K562 (cell line): ENCODE data around the gene PCED1B.

Experiments
- FOS ChIP-seq: IDR thresholded peaks from 3 replicates; pipeline ENCODE4 v1.6.1; 2011; ENCODE audit not compliant: insufficient read length; ENCODE audit errors: extremely low read depth
- NFRKB ChIP-seq: fragments of 450-650 bp; IDR thresholded peaks from 2 replicates; pipeline ENCODE4 v1.6.1; 2016; ENCODE audit warnings: low read depth
- POLR2A ChIP-seq: fragments of 450-650 bp; conservative IDR thresholded peaks from 2 replicates; pipeline ENCODE4 v1.6.1; 2016
- ZNF274 ChIP-seq: IDR thresholded peaks from 2 replicates; pipeline ENCODE4 v1.6.1; 2011; ENCODE audit warnings: low read depth, mild to moderate bottlenecking, low read length, moderate library complexity, borderline replicate concordance
- TF ChIP-seq, protein P1 (sequence below): sonication (generic); formaldehyde crosslinking; IDR thresholded peaks from 2 replicates; pipeline ENCODE4 v1.8.0; 2022; ENCODE audit warnings: missing genetic modification reagents, mild to moderate bottlenecking, borderline replicate concordance
- TF ChIP-seq, protein P2 (sequence below), 2 experiments: fragments of 450-650 bp; formaldehyde crosslinking in 1 of 2; IDR thresholded peaks; 2 replicates each; pipeline versions ENCODE4 v1.4.0 to v1.6.1; 2014 to 2020; ENCODE audit warnings: mild to moderate bottlenecking in 2 of 2, borderline replicate concordance in 1 of 2, low read depth in 1 of 2

DNA sequence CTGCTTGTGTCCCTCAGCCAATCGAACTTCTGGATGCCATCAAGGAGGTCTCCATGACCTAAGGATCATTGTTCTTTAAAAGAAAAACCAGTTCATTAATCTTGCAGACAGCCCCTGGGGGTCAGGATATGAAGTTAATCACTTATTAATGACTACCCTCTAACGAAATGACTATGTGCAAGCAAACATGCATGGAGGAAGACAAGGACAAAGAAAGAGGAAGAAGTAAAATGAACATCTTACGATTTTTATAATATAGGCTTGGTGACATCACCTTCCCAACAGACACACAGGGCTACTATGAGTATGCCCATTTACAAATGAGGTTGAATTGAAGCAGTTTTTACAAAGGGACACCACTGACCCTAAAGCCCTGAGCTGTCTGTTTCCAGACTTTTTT is 111.5 kb downstream of the PCED1B start:
- TF ChIP-seq FOS (no peak), ZNF274 (no peak), NFRKB (no peak), POLR2A (no peak)
- TF ChIP-seq, protein P1, sequence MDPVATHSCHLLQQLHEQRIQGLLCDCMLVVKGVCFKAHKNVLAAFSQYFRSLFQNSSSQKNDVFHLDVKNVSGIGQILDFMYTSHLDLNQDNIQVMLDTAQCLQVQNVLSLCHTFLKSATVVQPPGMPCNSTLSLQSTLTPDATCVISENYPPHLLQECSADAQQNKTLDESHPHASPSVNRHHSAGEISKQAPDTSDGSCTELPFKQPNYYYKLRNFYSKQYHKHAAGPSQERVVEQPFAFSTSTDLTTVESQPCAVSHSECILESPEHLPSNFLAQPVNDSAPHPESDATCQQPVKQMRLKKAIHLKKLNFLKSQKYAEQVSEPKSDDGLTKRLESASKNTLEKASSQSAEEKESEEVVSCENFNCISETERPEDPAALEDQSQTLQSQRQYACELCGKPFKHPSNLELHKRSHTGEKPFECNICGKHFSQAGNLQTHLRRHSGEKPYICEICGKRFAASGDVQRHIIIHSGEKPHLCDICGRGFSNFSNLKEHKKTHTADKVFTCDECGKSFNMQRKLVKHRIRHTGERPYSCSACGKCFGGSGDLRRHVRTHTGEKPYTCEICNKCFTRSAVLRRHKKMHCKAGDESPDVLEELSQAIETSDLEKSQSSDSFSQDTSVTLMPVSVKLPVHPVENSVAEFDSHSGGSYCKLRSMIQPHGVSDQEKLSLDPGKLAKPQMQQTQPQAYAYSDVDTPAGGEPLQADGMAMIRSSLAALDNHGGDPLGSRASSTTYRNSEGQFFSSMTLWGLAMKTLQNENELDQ (CRISPR knock-in tag) = no peak
- TF ChIP-seq, protein P2, sequence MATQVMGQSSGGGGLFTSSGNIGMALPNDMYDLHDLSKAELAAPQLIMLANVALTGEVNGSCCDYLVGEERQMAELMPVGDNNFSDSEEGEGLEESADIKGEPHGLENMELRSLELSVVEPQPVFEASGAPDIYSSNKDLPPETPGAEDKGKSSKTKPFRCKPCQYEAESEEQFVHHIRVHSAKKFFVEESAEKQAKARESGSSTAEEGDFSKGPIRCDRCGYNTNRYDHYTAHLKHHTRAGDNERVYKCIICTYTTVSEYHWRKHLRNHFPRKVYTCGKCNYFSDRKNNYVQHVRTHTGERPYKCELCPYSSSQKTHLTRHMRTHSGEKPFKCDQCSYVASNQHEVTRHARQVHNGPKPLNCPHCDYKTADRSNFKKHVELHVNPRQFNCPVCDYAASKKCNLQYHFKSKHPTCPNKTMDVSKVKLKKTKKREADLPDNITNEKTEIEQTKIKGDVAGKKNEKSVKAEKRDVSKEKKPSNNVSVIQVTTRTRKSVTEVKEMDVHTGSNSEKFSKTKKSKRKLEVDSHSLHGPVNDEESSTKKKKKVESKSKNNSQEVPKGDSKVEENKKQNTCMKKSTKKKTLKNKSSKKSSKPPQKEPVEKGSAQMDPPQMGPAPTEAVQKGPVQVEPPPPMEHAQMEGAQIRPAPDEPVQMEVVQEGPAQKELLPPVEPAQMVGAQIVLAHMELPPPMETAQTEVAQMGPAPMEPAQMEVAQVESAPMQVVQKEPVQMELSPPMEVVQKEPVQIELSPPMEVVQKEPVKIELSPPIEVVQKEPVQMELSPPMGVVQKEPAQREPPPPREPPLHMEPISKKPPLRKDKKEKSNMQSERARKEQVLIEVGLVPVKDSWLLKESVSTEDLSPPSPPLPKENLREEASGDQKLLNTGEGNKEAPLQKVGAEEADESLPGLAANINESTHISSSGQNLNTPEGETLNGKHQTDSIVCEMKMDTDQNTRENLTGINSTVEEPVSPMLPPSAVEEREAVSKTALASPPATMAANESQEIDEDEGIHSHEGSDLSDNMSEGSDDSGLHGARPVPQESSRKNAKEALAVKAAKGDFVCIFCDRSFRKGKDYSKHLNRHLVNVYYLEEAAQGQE (IDR thresholded peaks at IDR 0.05; ENCODE audit: borderline replicate concordance) = no peak
- TF ChIP-seq, protein P2 (CRISPR knock-in tag; IDR thresholded peaks at IDR 0.05; ENCODE audit: low read depth) = no peak
